Measurements from ENCODE around the gene IFNA21.
"Not testable (repeated sequence)": the region's sequence is repeated elsewhere in the genome, so short reads cannot be mapped to it uniquely, and the experiment has no call there.

GRCh38 chr9:21210782-21211181, 44.3 kb upstream of the IFNA21 start:
- not testable (repeated sequence) for TF ChIP-seq CTCF, POLR2A (IDR thresholded peaks at IDR 0.05)

Measured in adrenal gland (tissue), 5 donors.